ENCODE measurements around the gene RBMS1. TPM values are rescaled to one million over a fixed set of nuclear protein-coding genes. Genes with fewer than 3 reads are reported as not detected.

The RBMS1 gene
- total RNA-seq, 6 experiments from 2014 or later = 8.5 to 21.4 (median 14.3) TPM

GRCh38 chr2:160355080-160355479 lies 138.5 kb downstream of the RBMS1 start:
- DNase-seq = no peak
- TF ChIP-seq CTCF (IDR thresholded peaks at IDR 0.05) (no peak), POLR2A (IDR thresholded peaks at IDR 0.05) (no peak)
- WGBS (ENCODE audit: insufficient coverage, low coverage, low lambda C conversion rate, missing lambda C conversion rate) = 63% methylated on average over 2 of the region's 2 CpGs
- H3K9me3 ChIP-seq = no peaks in the 10 kb centered on the region
- intact Hi-C loops (cut with DNase I) = no loop called here
- no peaks in the 10 kb centered on the region for H3K4me1 ChIP-seq
- no peak overlapping the region for H3K27ac ChIP-seq
- no peaks in the 10 kb centered on the region for H3K36me3 ChIP-seq
- no peak for ATAC-seq
- H3K4me3 ChIP-seq = no peak overlapping the region
- no peaks in the 10 kb centered on the region for H3K27me3 ChIP-seq

- Histone ChIP-seq H3K27ac (no peak overlapping the region), H3K27me3 (no peaks in the 10 kb centered on the region), H3K9me3 (no peaks in the 10 kb centered on the region), H3K4me1 (no peaks in the 10 kb centered on the region), H3K36me3 (no peaks in the 10 kb centered on the region), H3K4me3 (no peak overlapping the region)
- intact Hi-C loops (cut with DNase I) = no loop called here
- no peak for ATAC-seq
- no peak for TF ChIP-seq CTCF (IDR thresholded peaks at IDR 0.05)
- no peak for TF ChIP-seq POLR2A (IDR thresholded peaks at IDR 0.05)
- no peak for DNase-seq
- WGBS (ENCODE audit: insufficient coverage, low coverage, low lambda C conversion rate, missing lambda C conversion rate) = 63% methylated on average over 6 of the region's 6 CpGs
Measured at GRCh38 chr2:160354677-160355076, 138.9 kb downstream of the RBMS1 start.

GRCh38 chr2:160353813-160354212 lies 139.8 kb downstream of the RBMS1 start:
- intact Hi-C loops (cut with DNase I) = no loop called here
- Histone ChIP-seq H3K27ac (no peak overlapping the region), H3K36me3 (no peaks in the 10 kb centered on the region), H3K27me3 (no peaks in the 10 kb centered on the region), H3K9me3 (no peaks in the 10 kb centered on the region), H3K4me3 (no peak overlapping the region), H3K4me1 (no peaks in the 10 kb centered on the region)
- ATAC-seq (no peak), DNase-seq (no peak)
- TF ChIP-seq CTCF (IDR thresholded peaks at IDR 0.05) = no peak
- no peak for TF ChIP-seq POLR2A (IDR thresholded peaks at IDR 0.05)
- 98% methylated on average over 5 of the region's 5 CpGs for WGBS (ENCODE audit: insufficient coverage, low coverage, low lambda C conversion rate, missing lambda C conversion rate)

- WGBS (ENCODE audit: insufficient coverage, low coverage, low lambda C conversion rate, missing lambda C conversion rate) = 77% methylated on average over 1 of the region's 1 CpG
- Histone ChIP-seq H3K4me3 (no peak overlapping the region), H3K4me1 (no peaks in the 10 kb centered on the region), H3K27me3 (no peaks in the 10 kb centered on the region), H3K9me3 (no peaks in the 10 kb centered on the region), H3K36me3 (no peaks in the 10 kb centered on the region), H3K27ac (no peak overlapping the region)
- ATAC-seq (peak in 1 of 4 donors; percentile 32), DNase-seq (no peak)
- intact Hi-C loops (cut with DNase I) = no loop called here
- TF ChIP-seq CTCF (IDR thresholded peaks at IDR 0.05) (peak in 2 of 4 donors; percentile 15 to 21), POLR2A (IDR thresholded peaks at IDR 0.05) (no peak)
Measured at GRCh38 chr2:160353166-160353565, 140.4 kb downstream of the RBMS1 start.

GRCh38 chr2:160352500-160352899 lies 141.1 kb downstream of the RBMS1 start:
- no peak overlapping the region for H3K4me3 ChIP-seq
- DNase-seq = no peak
- H3K36me3 ChIP-seq = no peaks in the 10 kb centered on the region
- H3K27ac ChIP-seq = no peak overlapping the region
- intact Hi-C loops (cut with DNase I) = no loop called here
- no peaks in the 10 kb centered on the region for H3K9me3 ChIP-seq
- H3K4me1 ChIP-seq = no peaks in the 10 kb centered on the region
- peak in 1 of 4 donors; percentile 12 for ATAC-seq
- WGBS (ENCODE audit: insufficient coverage, low coverage, low lambda C conversion rate, missing lambda C conversion rate) = 61% methylated on average over 5 of the region's 5 CpGs
- TF ChIP-seq POLR2A (IDR thresholded peaks at IDR 0.05) (no peak), CTCF (IDR thresholded peaks at IDR 0.05) (no peak)
- no peaks in the 10 kb centered on the region for H3K27me3 ChIP-seq

All from right lobe of liver (tissue), 6 donors.